HEK293 (cell line): Measurements from ENCODE around the gene FLYWCH1.

ENCODE experiments used
- GLI2 ChIP-seq: fragments of 450-650 bp; formaldehyde crosslinking; IDR thresholded peaks from 2 replicates; pipeline ENCODE4; 2017; ENCODE audit warnings: missing biosample characterization, missing genetic modification characterization, low read depth, borderline replicate concordance
- KLF8 ChIP-seq: fragments of 450-650 bp; formaldehyde crosslinking; IDR thresholded peaks from 2 replicates; pipeline ENCODE4 v1.5.1; 2016; ENCODE audit warnings: missing biosample characterization, missing genetic modification characterization
- KLF9 ChIP-seq: fragments of 450-650 bp; formaldehyde crosslinking; IDR thresholded peaks from 2 replicates; pipeline ENCODE4 v1.5.1; 2016; ENCODE audit warnings: missing biosample characterization, missing genetic modification characterization, low read depth
- MYNN ChIP-seq: fragments of 450-650 bp; formaldehyde crosslinking; IDR thresholded peaks from 2 replicates; pipeline ENCODE4 v1.5.1; 2016; ENCODE audit warnings: missing biosample characterization, missing genetic modification characterization, borderline replicate concordance
- OSR2 ChIP-seq: fragments of 450-650 bp; formaldehyde crosslinking; IDR thresholded peaks from 2 replicates; pipeline ENCODE4 v1.5.1; 2016; ENCODE audit warnings: missing biosample characterization, missing genetic modification characterization
- PRDM1 ChIP-seq: fragments of 450-650 bp; formaldehyde crosslinking; IDR thresholded peaks from 2 replicates; pipeline ENCODE4; 2016; ENCODE audit warnings: missing biosample characterization, missing genetic modification characterization
- PRDM6 ChIP-seq: fragments of 450-650 bp; formaldehyde crosslinking; IDR thresholded peaks from 2 replicates; pipeline ENCODE4 v1.5.1; 2017; ENCODE audit warnings: missing biosample characterization, missing genetic modification characterization
- SP2 ChIP-seq: fragments of 450-650 bp; formaldehyde crosslinking; IDR thresholded peaks from 2 replicates; pipeline ENCODE4 v1.5.1; 2016; ENCODE audit warnings: missing biosample characterization, missing genetic modification characterization
- ZBTB1 ChIP-seq: fragments of 450-650 bp; formaldehyde crosslinking; IDR thresholded peaks from 2 replicates; pipeline ENCODE4 v1.5.1; 2016; ENCODE audit warnings: missing biosample characterization, missing genetic modification characterization
- ZBTB7A ChIP-seq: fragments of 450-650 bp; formaldehyde crosslinking; IDR thresholded peaks from 2 replicates; pipeline ENCODE4 v1.5.1; 2016; ENCODE audit warnings: low read depth, missing biosample characterization, missing genetic modification characterization
- ZEB2 ChIP-seq: fragments of 450-650 bp; formaldehyde crosslinking; IDR thresholded peaks from 2 replicates; pipeline ENCODE4 v1.5.1; 2016; ENCODE audit warnings: missing biosample characterization, missing genetic modification characterization
- ZNF114 ChIP-seq: fragments of 450-650 bp; formaldehyde crosslinking; IDR thresholded peaks from 2 replicates; pipeline ENCODE4 v1.5.0; 2017; ENCODE audit warnings: missing biosample characterization, missing genetic modification characterization
- ZNF16 ChIP-seq: fragments of 450-650 bp; formaldehyde crosslinking; IDR thresholded peaks from 2 replicates; pipeline ENCODE4 v1.5.1; 2016; ENCODE audit warnings: low read depth, missing biosample characterization, missing genetic modification characterization
- ZNF18 ChIP-seq: fragments of 450-650 bp; formaldehyde crosslinking; IDR thresholded peaks from 2 replicates; pipeline ENCODE4 v1.5.1; 2016; ENCODE audit warnings: missing biosample characterization, missing genetic modification characterization
- ZNF214 ChIP-seq: fragments of 450-650 bp; formaldehyde crosslinking; IDR thresholded peaks from 2 replicates; pipeline ENCODE4 v1.5.1; 2017; ENCODE audit warnings: missing biosample characterization, mild to moderate bottlenecking, missing genetic modification characterization, borderline replicate concordance
- ZNF239 ChIP-seq: fragments of 450-650 bp; formaldehyde crosslinking; IDR thresholded peaks from 2 replicates; pipeline ENCODE4 v1.5.1; 2016; ENCODE audit warnings: missing biosample characterization, missing genetic modification characterization
- ZNF302 ChIP-seq: fragments of 450-650 bp; formaldehyde crosslinking; IDR thresholded peaks from 2 replicates; pipeline ENCODE4 v1.5.1; 2016; ENCODE audit warnings: missing biosample characterization, missing genetic modification characterization, low read depth
- ZNF335 ChIP-seq: fragments of 450-650 bp; formaldehyde crosslinking; conservative IDR thresholded peaks from 2 replicates; pipeline ENCODE4 v1.5.1; 2016; ENCODE audit warnings: missing biosample characterization, missing genetic modification characterization
- ZNF426 ChIP-seq: fragments of 450-650 bp; formaldehyde crosslinking; IDR thresholded peaks from 2 replicates; pipeline ENCODE4 v1.5.1; 2017; ENCODE audit warnings: missing biosample characterization, missing genetic modification characterization, mild to moderate bottlenecking, inconsistent platforms, moderate library complexity
- ZNF449 ChIP-seq: fragments of 450-650 bp; formaldehyde crosslinking; IDR thresholded peaks from 2 replicates; pipeline ENCODE4 v1.5.1; 2017; ENCODE audit warnings: missing biosample characterization, mild to moderate bottlenecking, missing genetic modification characterization, moderate library complexity
- ZNF501 ChIP-seq: fragments of 450-650 bp; formaldehyde crosslinking; IDR thresholded peaks from 2 replicates; pipeline ENCODE4 v1.5.1; 2016; ENCODE audit warnings: missing biosample characterization, missing genetic modification characterization
- ZNF518A ChIP-seq: fragments of 450-650 bp; formaldehyde crosslinking; conservative IDR thresholded peaks from 2 replicates; pipeline ENCODE4 v1.5.1; 2016; ENCODE audit warnings: low read depth, missing biosample characterization, missing genetic modification characterization
- ZNF521 ChIP-seq: fragments of 450-650 bp; formaldehyde crosslinking; IDR thresholded peaks from 2 replicates; pipeline ENCODE4 v1.5.1; 2017; ENCODE audit warnings: missing biosample characterization, mild to moderate bottlenecking, missing genetic modification characterization
- ZNF555 ChIP-seq: fragments of 450-650 bp; formaldehyde crosslinking; conservative IDR thresholded peaks from 2 replicates; pipeline ENCODE4 v1.5.1; 2017; ENCODE audit warnings: missing biosample characterization, mild to moderate bottlenecking, missing genetic modification characterization, inconsistent platforms
- ZNF558 ChIP-seq: fragments of 450-650 bp; formaldehyde crosslinking; IDR thresholded peaks from 2 replicates; pipeline ENCODE4 v1.5.1; 2016; ENCODE audit warnings: missing biosample characterization, missing genetic modification characterization
- ZNF585B ChIP-seq: fragments of 450-650 bp; formaldehyde crosslinking; IDR thresholded peaks from 2 replicates; pipeline ENCODE4 v1.5.1; 2016; ENCODE audit warnings: missing biosample characterization, missing genetic modification characterization
- ZNF654 ChIP-seq: fragments of 450-650 bp; formaldehyde crosslinking; IDR thresholded peaks from 2 replicates; pipeline ENCODE4 v1.5.1; 2016; ENCODE audit warnings: low read depth, missing biosample characterization, missing genetic modification characterization
- ZNF660 ChIP-seq: fragments of 450-650 bp; IDR thresholded peaks from 2 replicates; pipeline ENCODE4 v1.5.1; 2018; ENCODE audit warnings: missing biosample characterization, mild to moderate bottlenecking, missing genetic modification characterization
- ZNF670 ChIP-seq: fragments of 450-650 bp; formaldehyde crosslinking; IDR thresholded peaks from 2 replicates; pipeline ENCODE4 v1.5.1; 2016; ENCODE audit warnings: missing biosample characterization, missing genetic modification characterization, low read depth
- ZNF704 ChIP-seq: fragments of 450-650 bp; formaldehyde crosslinking; IDR thresholded peaks from 2 replicates; pipeline ENCODE4 v1.5.1; 2016; ENCODE audit warnings: missing biosample characterization, missing genetic modification characterization
- ZNF843 ChIP-seq: fragments of 450-650 bp; formaldehyde crosslinking; IDR thresholded peaks from 2 replicates; pipeline ENCODE4 v1.5.1; 2016; ENCODE audit warnings: missing biosample characterization, missing genetic modification characterization

Gene FLYWCH1

GRCh38 chr16:2874912-2875362 is 36.8 kb upstream of the FLYWCH1 start (continued):
- no peak for TF ChIP-seq ZNF521 (tag by site-specific recombination)
- no peak for TF ChIP-seq GLI2 (tag by site-specific recombination)
- TF ChIP-seq ZBTB7A (tag by site-specific recombination): no peak
- TF ChIP-seq ZNF558 (tag by site-specific recombination): no peak
- TF ChIP-seq ZNF239 (tag by site-specific recombination): no peak
- no peak for TF ChIP-seq PRDM1 (tag by site-specific recombination)
- 0 out of 2 replicates have a peak, but pooled peaks have one; percentile 28 for TF ChIP-seq ZNF843 (tag by site-specific recombination)
- TF ChIP-seq ZNF426 (tag by site-specific recombination): no peak
- peak; percentile 59 for TF ChIP-seq ZNF654 (tag by site-specific recombination)
- no peak for TF ChIP-seq PRDM6 (tag by site-specific recombination)
- TF ChIP-seq SP2 (tag by site-specific recombination): no peak
- no peak; the same call in 1 of the 2 replicates for TF ChIP-seq ZNF518A (tag by site-specific recombination)
- TF ChIP-seq ZNF704 (tag by site-specific recombination): no peak
- TF ChIP-seq ZNF302: no peak
- TF ChIP-seq ZEB2 (tag by site-specific recombination): 0 out of 2 replicates have a peak, but pooled peaks have one; percentile 39
- TF ChIP-seq ZNF16 (tag by site-specific recombination): no peak
- no peak for TF ChIP-seq ZNF449 (tag by site-specific recombination)
- no peak for TF ChIP-seq ZBTB1 (tag by site-specific recombination)
- TF ChIP-seq ZNF501 (tag by site-specific recombination): no peak
- no peak for TF ChIP-seq ZNF114 (tag by site-specific recombination)
- TF ChIP-seq OSR2: no peak
- no peak for TF ChIP-seq ZNF670 (tag by site-specific recombination)
- peak; percentile 72; the same call in 1 of the 2 replicates for TF ChIP-seq ZNF660
- TF ChIP-seq ZNF18 (tag by site-specific recombination): no peak
- TF ChIP-seq MYNN (tag by site-specific recombination): no peak
- TF ChIP-seq KLF8 (tag by site-specific recombination): no peak
- peak; percentile 20; the same call in 1 of the 2 replicates for TF ChIP-seq ZNF335 (tag by site-specific recombination)
- no peak for TF ChIP-seq ZNF555
- no peak for TF ChIP-seq KLF9 (tag by site-specific recombination)
- TF ChIP-seq ZNF585B (tag by site-specific recombination): no peak
- no peak for TF ChIP-seq ZNF214
